ENCODE results near the gene ARIH2.
A peak's percentile ranks its signal among the peaks of the same experiment; 100 is the strongest.
"Not testable (repeated sequence)": the region's sequence is repeated elsewhere in the genome, so short reads cannot be mapped to it uniquely, and the experiment has no call there.

Gene ARIH2
- 153 to 183 reads per million in 2 donors for total RNA-seq

DNA sequence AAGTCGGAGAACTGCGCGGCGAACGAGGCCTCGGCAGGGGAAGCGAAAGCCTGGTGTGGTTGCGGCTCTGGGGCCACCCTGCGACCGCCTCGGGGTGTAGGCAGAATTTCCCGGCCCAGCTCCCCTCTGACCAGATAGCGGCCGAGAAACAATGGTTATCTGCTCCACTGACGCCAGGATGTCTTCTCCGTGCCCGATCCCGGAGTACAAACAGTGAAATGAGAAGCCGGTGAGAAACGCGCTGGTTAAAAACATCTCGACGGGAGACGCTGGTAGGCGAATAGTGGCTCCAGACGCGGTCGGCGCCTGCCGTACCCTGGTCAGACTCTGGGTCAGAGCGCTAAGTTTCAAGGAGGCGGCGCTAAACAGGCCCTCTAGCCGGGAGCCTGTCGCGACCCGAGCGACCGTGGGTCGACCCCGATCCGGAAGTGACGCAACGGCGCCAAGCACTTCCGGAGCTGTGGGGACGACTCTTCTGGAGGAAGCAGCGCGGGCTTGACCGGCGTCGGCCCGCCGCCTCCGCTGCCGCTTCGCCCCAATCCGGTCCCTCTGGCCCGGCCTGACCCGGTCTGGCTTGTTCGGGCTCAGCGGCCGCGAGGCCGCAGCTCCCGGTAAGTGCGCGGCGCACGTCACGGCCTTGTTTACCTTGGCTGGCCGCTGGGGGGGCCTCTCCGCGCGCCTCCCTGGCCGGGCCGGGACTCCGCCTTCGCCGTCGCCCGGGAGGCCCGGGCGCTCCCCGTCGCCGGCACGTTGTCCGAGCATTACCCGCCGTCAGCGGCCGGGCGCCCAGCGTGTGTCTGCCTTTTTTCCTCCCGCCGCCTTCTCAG lies at the start of gene ARIH2:
Gene ARIH2 (plus strand): TSS at position 455 of the 827 bp plus-strand sequence. CDS start 8,717 bp downstream, outside the sequence.
- DNase-seq = peak; percentile 85

DNA sequence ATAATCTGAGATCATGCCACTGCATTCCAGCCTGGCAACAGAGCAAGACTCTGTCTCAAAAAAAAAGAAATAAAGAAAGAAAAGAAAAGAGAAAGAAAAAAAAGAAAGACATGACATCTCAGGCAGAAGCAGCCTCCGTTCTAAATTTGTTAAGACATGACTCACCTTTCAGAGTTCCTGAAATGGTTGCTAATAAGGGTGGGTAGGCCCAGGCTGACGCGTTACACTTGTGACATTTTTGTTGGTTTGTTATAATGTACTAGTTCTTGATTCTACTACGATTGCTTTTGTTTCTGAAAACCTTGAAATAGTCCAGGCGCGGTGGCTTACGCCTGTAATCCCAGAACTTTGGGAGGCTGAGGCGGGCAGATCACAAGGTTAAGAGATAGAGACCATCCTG lies 41.0 kb upstream of the ARIH2 start:
- no peak for DNase-seq

DNA sequence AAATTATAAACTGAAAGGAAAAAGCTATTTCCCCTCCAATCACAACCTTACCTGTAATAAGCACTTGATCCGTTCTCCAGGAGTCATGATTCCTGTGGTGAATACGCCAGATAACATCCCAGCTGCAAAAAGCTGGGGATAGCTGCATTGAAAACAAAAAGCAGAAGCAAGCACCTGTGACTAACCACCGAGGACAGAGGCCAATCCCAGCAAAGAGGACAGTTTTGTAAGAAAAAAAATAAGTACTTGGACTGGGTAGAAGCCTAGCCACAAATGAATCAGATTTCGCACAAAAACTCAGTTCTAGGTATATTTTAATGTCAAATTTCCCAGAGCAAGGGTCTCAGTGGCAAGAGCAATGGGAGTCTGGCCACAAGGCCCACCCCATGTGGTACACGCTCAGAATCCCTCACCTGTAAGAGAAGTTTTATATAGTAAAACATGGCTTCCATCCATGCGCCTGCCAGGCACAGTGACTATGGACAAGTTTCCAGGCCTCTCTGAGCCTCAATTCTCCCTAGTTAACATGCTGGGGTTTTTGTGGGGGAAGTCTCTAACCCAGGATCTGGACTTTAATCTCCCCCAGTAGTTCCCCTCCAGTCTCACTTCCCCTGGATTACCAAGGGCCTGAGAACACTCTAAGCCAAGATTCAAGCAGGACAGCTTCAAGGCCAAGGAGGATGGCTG lies 39.2 kb upstream of the ARIH2 start:
- DNase-seq = no peak

DNA sequence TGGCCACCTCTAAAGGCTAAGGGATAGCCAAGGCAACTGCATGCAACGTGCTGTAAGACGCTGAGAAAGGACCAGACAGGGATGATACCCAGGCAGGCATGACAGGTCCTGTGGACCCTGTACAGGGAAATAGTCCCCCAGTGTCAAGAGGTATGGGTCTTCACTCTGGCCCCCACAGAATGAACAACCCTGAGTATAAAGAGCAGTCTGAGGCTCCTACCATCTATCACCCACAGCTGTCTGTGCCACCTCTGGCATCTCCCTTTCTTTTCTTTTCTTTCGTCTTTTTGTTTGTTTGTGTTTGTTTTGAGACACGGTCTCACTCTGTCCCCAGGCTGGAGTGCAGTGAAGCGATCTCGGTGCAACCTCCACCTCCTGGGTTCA lies 38.7 kb upstream of the ARIH2 start:
- DNase-seq = no peak

DNA sequence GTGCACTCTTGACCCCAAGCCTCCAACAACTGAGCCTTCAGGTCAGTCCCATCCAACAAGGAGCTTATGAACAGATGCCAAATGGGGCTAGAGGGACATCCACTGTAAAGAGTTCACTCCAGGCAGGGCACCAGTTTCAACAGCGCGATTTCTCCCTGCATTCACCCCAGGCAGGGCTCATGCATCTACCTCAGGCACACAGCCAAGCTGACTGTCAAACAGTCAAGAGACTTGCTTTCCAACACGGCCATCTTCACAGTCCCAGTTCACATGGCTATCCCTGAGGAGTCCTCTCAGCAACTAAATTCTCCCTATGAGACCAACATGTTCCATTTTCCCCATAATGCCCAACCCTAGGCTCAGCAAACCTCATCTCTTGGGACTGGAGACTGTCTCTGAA lies 37.6 kb upstream of the ARIH2 start:
- DNase-seq = no peak

DNA sequence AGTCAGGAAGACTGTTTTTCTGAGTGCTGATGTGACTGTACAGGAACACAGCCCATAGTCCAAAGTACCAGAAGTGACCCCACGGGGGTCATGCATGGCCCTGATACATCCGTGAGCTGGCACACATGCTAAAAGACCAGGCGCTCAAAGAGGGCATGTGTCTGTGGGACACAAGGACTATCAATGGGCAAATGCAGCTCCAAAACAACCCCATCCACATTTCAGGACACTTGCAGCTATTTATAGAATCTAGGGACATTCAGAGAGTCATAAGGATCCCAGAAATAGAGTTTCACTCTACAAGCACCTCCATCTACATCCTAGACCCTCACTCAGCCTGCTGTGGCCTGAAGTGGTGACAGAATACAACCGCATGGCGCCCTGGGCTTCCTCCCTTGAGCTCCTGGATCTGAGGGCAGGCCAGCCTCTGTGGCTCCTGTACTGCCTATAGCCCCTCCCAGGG lies 37.0 kb upstream of the ARIH2 start:
- DNase-seq = no peak

DNA sequence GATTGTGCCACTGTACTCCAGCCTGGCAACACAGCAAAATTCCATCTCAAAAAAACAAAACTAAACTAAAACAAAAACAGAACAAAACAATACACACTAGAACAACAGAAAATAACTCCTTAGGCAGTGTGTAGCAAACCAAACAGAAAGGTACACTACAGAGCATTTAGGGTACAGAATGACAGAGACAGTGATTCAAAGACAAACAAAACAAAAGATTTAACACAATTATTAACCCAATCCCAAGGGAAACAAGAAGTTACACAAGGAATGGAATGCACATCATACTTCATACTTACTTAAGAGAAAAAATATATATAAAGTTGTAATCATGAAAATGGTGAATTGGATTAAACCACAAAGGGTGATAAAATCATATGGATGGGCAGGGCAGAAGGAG lies 32.9 kb upstream of the ARIH2 start:
- DNase-seq = no peak

DNA sequence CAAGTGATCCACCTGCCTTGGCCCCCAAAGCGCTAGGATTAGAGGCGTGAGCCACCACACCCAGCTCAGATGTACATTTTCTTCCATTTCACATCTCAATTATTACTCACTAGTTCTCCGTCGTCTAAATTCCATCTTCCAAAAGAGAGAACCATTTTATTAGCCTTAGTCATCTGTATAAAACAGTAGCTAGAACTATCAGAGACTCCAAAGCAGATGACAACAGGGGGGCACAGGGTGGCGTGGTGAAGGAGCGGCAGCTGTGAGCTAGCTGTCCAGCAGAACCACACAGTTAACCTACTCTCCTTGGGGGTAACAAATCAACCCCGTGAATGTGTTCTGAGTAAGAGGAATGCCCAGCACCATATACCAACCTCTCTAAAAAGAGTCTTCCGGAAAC lies 27.0 kb upstream of the ARIH2 start:
- DNase-seq = no peak

DNA sequence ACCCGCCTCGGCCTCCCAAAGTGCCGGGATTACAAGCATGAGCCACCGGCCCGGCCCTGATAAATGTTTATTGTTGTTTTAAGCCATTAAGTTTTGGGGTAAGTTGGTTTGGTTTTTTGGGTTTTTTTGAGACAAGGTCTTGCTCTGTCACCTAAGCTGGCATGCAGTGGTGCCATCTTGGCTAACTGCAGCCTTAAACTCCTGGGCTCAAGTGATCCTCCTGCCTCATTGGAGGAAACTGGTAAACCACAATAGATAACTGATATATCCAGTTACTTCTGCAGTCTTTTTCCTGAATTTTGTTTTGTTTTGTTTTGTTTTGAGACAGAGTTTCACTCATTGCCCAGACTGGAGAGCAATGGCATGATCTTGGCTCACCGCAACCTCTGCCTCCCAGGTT lies 24.1 kb upstream of the ARIH2 start:
- no peak for DNase-seq

DNA sequence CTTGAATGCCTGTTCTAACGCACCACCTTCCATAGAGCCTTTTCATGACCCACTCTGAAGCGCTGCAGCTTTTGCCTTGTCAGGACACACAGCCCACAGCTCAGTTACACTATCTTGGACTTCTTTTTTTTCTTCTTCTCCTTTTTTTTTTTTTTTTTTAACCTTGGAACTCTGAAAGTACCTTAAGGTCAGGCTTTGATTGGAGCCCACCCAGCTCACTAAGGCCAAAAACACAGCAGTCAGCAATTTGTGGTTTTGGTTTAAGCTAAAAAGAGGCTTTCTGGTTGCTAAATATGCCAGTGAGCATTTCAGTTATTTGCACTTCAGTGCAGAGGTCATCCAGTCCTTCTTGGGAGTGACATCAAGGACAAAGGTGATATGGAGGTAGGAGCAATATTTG lies 21.7 kb upstream of the ARIH2 start:
- no peak for DNase-seq

DNA sequence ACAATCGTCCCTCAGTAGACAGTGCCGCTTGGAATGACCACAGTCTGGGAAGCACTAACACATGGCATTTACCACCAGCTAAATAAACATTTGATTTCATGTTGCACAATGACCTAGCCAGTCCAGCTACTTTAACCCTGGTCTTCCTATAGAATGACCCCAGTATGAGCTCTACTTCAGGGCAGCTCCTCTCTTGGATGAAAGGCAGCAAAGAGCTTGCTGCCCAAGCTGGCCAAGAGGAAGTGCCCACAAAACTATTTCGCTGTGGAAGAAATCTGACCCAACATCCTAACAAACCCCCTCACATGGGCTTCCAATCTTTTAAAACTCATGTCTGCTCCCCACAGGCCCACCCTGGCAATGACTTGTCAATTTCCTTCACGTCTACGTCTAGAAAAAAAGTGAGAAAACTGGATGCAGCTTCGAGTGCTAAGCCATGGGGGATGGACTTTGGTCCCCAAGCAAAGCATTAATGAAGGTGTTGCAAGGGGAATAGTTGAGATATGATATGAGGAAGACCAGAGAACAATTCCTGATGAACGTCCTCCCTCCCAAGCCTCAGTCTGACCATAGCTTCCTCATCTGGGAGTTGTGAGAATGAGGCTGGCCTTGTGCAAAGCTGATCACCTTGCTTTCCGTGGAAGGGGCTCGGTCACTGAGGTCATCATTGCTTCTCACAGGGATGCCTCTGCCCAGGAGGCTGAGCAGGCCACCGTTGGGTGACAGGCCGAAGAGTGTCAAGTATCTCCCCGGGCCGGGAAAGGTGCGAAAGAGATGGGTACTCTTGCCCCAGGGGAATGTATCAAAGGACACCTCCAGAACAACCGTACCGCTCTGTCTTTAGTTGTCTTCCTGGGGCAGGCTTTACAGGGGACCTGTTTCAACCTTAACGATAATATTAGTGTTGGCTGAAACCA lies 20.9 kb upstream of the ARIH2 start:
- no peak for DNase-seq

DNA sequence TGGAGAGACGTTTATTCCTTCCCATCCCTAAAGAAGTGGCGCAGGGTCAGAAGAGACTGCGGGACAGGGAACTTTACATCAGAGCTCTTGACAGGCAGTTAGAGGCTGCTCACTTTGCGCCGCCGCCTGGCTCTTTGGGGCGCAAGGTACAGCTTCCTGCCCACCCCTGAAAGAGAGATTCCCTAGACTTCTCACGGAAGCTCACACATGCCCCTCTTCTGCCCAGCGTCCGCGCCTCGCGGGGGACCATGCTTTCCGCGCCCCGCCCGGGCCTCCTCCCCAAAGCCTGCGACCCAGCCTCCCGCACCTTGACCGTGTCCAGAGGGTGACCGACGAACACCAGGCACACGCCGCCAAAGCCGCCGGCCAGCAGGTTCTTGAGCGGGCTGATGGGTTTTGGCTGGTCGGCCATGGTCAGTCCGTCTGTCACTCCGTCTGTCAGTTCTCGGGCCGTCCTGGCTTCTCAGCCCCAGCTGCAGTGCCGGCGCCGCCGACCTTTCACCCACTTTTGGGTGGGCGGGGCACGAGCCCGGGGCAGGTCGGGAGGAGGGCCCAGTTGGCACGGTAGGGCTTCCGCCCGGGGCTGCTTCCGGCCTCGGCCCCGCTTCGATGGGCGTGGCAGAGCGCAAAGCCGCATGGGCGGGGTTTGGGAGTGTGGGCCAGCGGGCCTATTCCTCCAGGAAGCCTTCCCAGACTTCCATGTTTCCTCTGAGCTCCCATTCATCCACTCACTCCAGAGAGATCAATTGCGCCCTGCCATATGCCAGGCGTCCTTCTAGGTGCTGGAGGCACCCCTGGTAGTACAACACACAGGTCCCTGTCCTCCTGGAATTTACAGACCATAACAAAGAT lies 20.0 kb upstream of the ARIH2 start, which contains the start of gene SLC25A20:
Gene SLC25A20 (minus strand): TSS at position 500 of the 852 bp plus-strand sequence. CDS start 88 bp downstream, at position 412.
- peak; percentile 81 for DNase-seq

DNA sequence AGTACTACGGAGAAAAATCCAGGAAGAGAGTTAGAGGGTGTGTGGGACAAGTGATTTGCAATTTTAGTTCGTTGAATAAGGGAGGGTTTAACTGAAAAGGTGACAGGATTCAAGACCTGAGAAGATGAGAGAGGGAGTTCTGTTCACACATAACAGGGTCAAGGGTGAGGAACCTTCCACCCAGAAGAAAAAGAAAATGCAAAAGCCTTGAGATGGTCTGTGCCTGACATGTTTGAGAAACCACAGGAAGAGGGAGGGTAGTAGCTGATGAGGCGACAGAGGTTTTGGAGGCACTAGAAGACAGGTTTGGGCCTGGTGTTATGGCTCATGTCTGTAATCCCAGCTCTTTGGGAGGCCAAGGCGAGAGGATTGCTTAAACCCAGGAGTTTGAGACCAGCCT lies 19.4 kb upstream of the ARIH2 start:
- DNase-seq = no peak

DNA sequence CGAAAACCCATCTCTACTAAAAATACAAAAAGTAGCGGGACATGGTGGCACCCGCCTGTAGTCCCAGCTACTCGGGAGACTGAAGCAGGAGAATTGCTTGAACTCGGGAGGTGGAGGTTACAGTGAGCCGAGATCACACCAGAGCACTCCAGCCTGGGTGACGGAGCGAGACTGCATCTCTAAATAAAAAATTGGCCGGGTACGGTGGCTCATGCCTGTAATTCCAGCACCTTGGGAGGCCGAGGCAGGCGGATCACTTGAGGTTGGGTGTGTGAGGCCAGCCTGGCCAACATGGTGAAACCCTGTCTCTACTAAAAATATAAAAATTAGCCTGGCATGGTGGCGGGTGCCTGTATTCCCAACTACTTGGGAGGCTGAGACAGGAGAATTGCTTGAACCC lies 11.6 kb upstream of the ARIH2 start:
- DNase-seq = not testable (repeated sequence)

DNA sequence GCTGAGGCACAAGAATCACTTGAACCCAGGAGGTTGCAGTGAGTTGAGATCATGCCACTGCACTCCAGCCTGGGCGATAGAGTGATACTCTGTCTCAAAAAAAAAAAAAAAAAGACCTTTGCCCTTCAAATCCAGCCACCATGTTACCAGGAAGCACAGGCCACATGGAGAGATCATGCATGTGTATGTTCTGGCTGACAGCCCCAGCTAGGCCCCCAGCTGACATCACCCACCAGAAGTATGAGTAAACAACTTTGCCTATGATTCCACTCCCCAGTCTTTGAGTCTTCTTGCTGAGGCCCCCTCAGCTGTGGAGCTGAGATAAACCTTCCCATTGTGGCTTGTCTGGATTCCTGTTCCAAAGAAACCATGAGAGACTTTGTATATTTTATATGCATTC lies 3.3 kb upstream of the ARIH2 start:
- no peak for DNase-seq

DNA sequence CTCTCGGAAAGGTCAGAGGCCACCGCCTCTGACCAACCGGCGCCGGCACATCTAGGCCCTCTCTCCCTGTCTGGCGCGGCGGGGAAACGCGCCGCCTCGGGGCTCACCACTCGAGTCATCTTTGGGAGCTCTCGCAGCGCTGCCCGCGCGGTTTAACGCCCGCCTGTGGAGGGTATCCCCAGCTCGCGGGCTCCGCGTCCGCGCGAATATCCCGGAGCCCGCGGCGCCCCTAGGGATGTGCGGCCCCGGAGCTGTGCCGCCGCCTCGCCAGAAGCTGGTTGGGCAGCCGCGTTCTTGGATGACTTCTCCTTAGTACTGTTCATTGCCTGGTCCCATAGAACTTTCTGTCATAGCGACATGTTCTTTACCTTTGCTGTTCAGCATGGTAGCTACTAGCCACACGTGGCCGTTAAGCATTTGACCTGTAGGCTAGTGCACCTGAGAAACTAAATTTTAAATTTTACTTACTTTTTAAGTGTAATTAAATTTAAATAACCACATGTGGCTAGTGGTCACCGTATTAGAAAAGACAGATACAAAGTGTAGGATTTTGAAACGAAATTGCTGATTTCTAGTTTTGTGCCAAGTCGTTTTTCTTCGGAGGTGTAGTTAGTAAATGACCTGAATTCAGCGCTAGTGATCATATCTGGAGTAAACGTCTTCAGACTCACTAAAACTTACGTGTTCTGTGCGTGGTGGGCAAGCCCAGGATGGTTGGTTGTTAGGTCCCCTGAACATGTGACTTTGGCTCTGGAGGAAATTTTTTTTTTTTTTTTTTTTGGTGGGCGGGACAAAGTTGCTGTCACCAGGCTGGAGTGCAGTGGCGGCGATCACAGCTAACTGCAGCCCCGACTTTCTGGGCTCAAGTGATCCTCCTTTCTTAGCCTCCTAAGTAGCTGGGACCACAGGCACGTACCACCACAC lies 835 bp downstream of the ARIH2 start:
- peak; percentile 47 for DNase-seq

DNA sequence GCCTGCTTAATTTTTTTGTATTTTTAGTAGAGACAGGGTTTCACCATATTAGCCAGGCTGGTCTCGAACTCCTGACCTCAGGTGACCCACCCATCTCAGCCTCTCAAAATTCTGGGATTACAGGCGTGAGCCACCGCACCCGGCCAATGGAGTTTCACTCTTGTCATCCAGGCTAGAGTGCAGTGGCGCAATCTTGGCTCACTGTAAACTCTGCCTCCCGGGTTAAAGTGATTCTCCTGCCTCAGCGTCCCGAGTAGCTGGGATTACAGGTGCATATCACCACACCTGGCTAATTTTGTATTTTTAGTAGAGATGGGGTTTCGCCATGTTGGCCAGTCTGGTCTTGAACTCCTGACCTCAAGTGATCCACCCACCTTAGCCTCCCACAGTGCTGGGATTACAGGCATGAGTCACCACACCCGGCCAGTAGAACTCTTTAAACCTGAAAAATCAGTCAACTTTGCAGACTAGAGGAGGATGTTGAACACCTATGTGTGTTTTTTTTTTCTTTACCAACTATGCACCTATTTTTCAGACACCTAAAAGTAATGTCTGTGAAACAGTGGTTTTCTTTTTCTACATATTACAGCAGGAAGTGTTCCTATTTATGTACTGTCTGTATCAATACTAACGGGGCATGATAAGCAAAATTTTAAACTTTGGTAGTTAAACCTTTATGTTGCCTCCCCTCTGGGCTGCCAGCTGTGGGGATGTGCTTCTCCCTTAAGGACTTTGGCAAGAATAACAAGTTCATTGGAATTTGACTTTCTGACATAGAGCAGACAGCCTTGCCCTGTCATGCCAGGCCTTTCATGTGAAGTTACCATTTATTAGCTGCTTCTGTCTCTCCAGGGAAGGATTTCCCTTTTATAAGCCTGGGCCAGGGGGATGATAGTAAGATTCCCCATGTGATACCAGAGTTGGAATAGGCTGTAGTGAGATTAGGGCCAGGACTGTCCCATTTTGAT lies 8.1 kb downstream of the ARIH2 start:
- DNase-seq = no peak

DNA sequence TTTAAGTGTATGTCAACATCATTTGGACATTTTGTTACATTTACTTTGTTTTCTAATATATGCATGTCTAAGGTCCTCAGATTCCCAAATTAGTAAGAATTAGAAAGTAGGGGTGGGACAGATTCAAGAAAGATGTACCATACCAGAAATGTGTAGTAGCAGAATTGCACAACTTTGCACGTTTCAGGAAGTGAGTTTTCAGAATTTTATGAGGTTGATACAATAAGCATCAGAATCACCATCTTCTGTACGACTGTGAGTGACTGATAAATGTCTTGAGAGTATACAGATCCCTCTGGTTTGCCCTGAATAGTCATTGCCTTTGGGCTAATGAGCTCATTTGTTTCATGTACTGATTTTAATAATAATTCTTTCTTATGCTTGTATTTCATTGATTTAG lies 9.3 kb downstream of the ARIH2 start:
- DNase-seq = no peak

DNA sequence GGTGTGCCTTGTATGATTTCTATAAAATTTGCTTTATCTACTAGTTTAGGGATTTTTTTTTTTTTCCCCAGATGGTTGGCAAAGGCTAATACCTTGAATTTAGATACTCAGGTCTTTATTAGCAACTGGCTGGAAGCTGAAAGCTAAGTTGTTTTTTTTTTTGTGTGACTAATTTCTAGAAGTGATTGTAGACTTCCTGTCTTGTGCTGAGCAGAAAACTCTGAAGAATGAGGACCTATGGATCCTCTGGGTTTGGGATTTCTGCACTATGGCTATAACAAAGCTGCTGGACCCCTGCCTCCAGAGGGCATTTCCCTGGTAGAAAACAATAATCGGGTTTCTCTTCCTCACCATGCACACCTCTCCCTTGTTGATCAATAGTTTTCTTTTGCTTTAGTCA lies 10.0 kb downstream of the ARIH2 start:
- no peak for DNase-seq
